Measurements from ENCODE around the gene BANP.
A peak's percentile ranks its signal among the peaks of the same experiment; 100 is the strongest.

Gene BANP

GRCh38 chr16:87951552-87952538 is 611 bp downstream of the BANP start:
- TF ChIP-seq POLR2A (IDR thresholded peaks at IDR 0.05; ENCODE audit: low read depth, low read length), result peak; percentile 41; the same call in 1 of the 2 replicates
- no peak; the same call in 1 of the 2 replicates for TF ChIP-seq POLR2AphosphoS5 (IDR thresholded peaks at IDR 0.05; ENCODE audit: low read depth, low read length)
- FAIRE-seq (no peak), DNase-seq (ENCODE audit: insufficient read length, low spot score) (no peak)

DNA sequence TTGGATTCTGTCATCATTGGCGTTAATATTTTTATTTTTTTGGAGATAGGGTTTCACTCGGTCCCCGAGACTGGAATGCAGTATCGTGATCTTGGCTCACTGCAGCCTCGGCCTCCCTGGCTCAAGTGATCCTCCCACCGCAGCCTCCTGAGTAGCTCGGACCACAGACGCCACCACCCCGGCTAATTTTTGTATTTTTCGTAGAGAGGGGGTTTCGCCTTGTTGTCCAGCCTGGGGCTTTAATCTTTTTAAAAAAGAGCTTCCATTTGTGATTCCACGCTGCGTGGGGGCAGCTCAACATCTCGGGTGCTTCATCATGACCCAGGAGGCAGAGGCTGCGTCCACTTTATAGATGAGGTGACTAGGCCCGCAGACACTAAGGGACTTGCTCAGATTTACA is 1.5 kb downstream of the BANP start:
- no peak for TF ChIP-seq POU2F2 (IDR thresholded peaks at IDR 0.05; ENCODE audit: low read depth, low read length)
- no peak for TF ChIP-seq PAX5 (IDR thresholded peaks at IDR 0.05; ENCODE audit: insufficient read depth, low read length, severe bottlenecking)
- TF ChIP-seq POLR2AphosphoS5 (IDR thresholded peaks at IDR 0.05; ENCODE audit: low read depth, low read length), result no peak
- TF ChIP-seq TAF1 (IDR thresholded peaks at IDR 0.05; ENCODE audit: low read depth, low read length), result no peak
- no peak for DNase-seq (ENCODE audit: insufficient read length, low spot score)
- no peak for FAIRE-seq

DNA sequence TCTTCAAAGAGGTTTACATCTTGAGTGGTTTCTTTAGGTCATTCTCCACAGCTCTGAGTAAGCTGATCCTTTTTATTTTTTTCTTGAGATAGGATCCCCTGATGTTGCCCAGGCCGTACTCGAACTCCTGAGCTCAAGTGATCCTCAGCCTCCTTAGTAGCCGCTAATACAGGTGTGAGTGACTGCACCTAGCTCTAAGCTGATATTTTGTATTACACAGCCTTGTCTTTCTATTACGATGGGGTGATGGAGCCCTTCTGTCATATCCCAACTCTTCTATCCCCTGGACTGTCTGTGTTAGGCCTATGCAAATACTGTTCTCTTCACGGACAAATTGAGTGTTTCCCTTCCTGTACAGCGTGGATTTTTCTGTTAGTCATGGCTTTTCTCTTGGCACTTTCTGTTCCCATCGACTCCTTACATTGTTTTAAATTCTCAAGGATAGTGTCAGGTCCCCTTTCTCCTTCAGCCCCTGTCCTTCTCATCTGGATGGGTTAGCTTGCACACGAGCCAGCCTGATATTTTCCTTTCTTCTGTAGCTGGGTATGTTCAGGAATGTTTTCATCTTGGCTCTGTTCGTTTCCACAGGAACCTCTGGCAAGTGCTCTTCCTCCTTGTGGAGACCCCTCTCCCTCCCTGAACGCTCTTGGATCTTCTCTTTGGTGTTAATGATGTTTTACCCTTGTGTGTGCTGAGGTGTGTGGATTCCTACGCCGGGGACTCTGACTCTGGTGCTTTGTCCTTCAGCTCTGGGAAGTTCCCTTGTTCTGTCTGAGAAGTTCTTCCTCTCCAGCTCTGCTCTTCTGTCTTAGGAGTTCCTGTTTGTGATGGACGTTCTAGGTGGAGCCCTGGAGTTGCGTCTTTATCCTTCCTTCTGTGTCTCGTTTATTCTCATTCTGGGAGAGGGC is 2.3 kb downstream of the BANP start:
- DNase-seq (ENCODE audit: insufficient read length, low spot score), result no peak
- TF ChIP-seq POLR2AphosphoS5 (IDR thresholded peaks at IDR 0.05; ENCODE audit: low read depth, low read length) (0 out of 2 replicates have a peak, but pooled peaks have one; percentile 53), PAX5 (IDR thresholded peaks at IDR 0.05; ENCODE audit: insufficient read depth, low read length, severe bottlenecking) (no peak), POU2F2 (IDR thresholded peaks at IDR 0.05; ENCODE audit: low read depth, low read length) (peak; percentile 22; the same call in 1 of the 2 replicates), SPI1 (IDR thresholded peaks at IDR 0.05; ENCODE audit: low read depth, low read length) (peak; percentile 16; the same call in 1 of the 2 replicates)
- no peak for FAIRE-seq

DNA sequence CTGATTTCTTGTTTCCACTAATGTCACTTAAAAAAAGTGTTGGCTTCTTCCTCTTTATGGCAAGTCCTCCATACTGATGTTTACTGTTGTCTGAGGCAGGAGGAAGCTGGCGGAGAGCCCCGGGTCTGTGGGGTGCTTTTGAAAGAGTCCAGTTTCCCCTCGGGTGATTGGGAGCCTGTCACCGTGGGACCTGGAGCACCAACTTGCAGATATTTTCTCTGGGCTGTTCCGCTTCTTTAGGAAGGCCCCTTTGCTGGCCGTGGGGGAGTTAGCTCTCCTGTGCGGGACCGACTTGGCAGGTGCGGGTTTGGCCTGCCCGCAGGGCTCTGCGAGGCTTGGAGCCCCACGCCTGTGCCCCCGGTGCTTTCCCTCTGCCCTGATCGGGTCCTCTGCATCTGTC is 3.1 kb downstream of the BANP start:
- no peak for DNase-seq (ENCODE audit: insufficient read length, low spot score)
- TF ChIP-seq TAF1 (IDR thresholded peaks at IDR 0.05; ENCODE audit: low read depth, low read length) (no peak), POLR2AphosphoS5 (IDR thresholded peaks at IDR 0.05; ENCODE audit: low read depth, low read length) (no peak), POU2F2 (IDR thresholded peaks at IDR 0.05; ENCODE audit: low read depth, low read length) (no peak), PAX5 (IDR thresholded peaks at IDR 0.05; ENCODE audit: insufficient read depth, low read length, severe bottlenecking) (no peak), SPI1 (IDR thresholded peaks at IDR 0.05; ENCODE audit: low read depth, low read length) (no peak), POLR2A (IDR thresholded peaks at IDR 0.05; ENCODE audit: low read depth, low read length) (no peak)
- FAIRE-seq, result no peak

- FAIRE-seq, result no peak
- DNase-seq (ENCODE audit: insufficient read length, low spot score), result no peak
- TF ChIP-seq SPI1 (IDR thresholded peaks at IDR 0.05; ENCODE audit: low read depth, low read length) (no peak), PAX5 (IDR thresholded peaks at IDR 0.05; ENCODE audit: insufficient read depth, low read length, severe bottlenecking) (no peak)
Observed at GRCh38 chr16:87954826-87955225, 3.6 kb downstream of the BANP start.

GRCh38 chr16:87955302-87956097 is 4.3 kb downstream of the BANP start:
- no peak for FAIRE-seq
- TF ChIP-seq POLR2AphosphoS5 (IDR thresholded peaks at IDR 0.05; ENCODE audit: low read depth, low read length) (no peak), TAF1 (IDR thresholded peaks at IDR 0.05; ENCODE audit: low read depth, low read length) (no peak), SPI1 (IDR thresholded peaks at IDR 0.05; ENCODE audit: low read depth, low read length) (no peak), POLR2A (IDR thresholded peaks at IDR 0.05; ENCODE audit: low read depth, low read length) (peak; percentile 41; the same call in 1 of the 2 replicates), POU2F2 (IDR thresholded peaks at IDR 0.05; ENCODE audit: low read depth, low read length) (no peak)
- no peak for DNase-seq (ENCODE audit: insufficient read length, low spot score)

DNA sequence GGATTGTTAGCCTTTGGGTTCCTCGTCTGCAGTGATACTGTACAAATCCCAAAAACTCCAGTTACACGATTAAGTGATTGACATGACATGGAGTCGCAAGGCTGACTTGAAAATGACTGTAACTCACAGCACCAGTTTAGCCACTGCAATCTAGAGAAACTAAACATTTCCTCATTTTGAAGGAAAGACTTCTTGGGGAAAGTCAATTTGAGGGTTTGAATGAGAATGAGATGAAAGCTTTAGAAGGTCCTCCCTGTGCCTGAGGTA is 4.8 kb downstream of the BANP start:
- no peak for FAIRE-seq

DNA sequence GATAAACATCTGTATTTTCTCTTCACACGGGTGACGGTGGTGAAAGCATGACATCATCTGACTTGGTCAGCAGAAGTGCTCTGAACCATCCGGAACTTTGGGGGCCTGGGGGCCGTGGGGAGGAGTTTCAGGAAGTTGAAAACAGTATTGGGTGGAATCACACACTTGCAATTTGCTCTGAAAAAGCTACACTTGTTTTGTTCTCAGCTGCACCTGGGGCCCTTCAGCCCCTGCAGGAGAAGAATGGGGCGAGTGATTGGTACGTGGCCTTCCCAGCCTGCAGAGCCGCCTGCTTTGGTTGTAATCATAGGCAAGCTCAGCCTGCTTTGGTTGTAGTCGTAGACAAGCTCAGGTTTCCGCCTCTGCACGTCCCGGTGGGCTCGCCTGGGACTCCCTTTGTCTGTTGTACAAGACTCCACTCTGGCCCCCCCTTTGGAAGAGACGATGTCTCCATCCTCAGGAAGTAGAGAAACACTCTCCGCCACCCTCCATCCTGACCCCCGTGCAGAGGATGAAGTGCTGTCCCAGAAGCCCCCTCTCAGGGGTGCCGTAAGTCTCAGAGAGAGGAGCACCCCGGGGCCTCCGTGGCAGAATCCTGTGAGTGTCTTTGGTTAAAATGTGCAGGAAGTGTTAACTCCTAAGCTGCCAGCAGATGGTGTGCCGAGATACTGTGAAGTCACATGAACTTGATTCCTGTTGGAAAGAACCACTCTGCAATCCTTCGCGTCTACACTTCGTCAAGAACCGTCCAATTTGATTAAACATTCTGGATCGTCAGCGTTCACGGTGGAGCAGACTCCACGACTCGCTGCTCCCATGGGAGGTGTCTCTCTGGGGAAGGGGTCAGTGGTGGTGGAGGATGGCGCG is 5.4 kb downstream of the BANP start:
- DNase-seq (ENCODE audit: insufficient read length, low spot score), result peak; percentile 53
- peak; percentile 60; the same call in 1 of the 2 replicates for TF ChIP-seq POLR2AphosphoS5 (IDR thresholded peaks at IDR 0.05; ENCODE audit: low read depth, low read length)
- TF ChIP-seq POLR2A (IDR thresholded peaks at IDR 0.05; ENCODE audit: low read depth, low read length), result peak; percentile 43; the same call in 1 of the 2 replicates
- peak; percentile 65 for TF ChIP-seq TAF1 (IDR thresholded peaks at IDR 0.05; ENCODE audit: low read depth, low read length)
- no peak for TF ChIP-seq PAX5 (IDR thresholded peaks at IDR 0.05; ENCODE audit: insufficient read depth, low read length, severe bottlenecking)
- peak; percentile 81 for FAIRE-seq

More for the DNA sequence above, 4.8 kb downstream of the BANP start:
- no peak for DNase-seq (ENCODE audit: insufficient read length, low spot score)
- TF ChIP-seq PAX5 (IDR thresholded peaks at IDR 0.05; ENCODE audit: insufficient read depth, low read length, severe bottlenecking) (no peak), SPI1 (IDR thresholded peaks at IDR 0.05; ENCODE audit: low read depth, low read length) (peak; percentile 56), POLR2A (IDR thresholded peaks at IDR 0.05; ENCODE audit: low read depth, low read length) (no peak), POLR2AphosphoS5 (IDR thresholded peaks at IDR 0.05; ENCODE audit: low read depth, low read length) (no peak)
